H1 (cell line): ENCODE data around the gene RNF2. TPM values are rescaled to one million over a fixed set of nuclear protein-coding genes. Genes with fewer than 3 reads are reported as not detected.

Experiments used
- ATF2 ChIP-seq: IDR thresholded peaks from 2 replicates; pipeline ENCODE4 v1.6.1; 2012; ENCODE audit warnings: low read length, inconsistent platforms
- ATF3 ChIP-seq: IDR thresholded peaks from 2 replicates; pipeline ENCODE4 v1.6.1; 2011; ENCODE audit warnings: low read depth, mild to moderate bottlenecking, low read length; ENCODE audit not compliant: insufficient read depth
- KDM4A ChIP-seq: IDR thresholded peaks from one replicate; pipeline ENCODE4 v1.7.1; 2012; ENCODE audit warnings: low read depth, mild to moderate bottlenecking, moderate library complexity, low read length, inconsistent platforms; ENCODE audit not compliant: severe bottlenecking
- NRF1 ChIP-seq: IDR thresholded peaks from 2 replicates; pipeline ENCODE4 v1.6.1; 2011; ENCODE audit warnings: mild to moderate bottlenecking, low read depth, low read length, improper control_type of control experiment
- SAP30 ChIP-seq: fragments of 300-600 bp; sonication (generic); IDR thresholded peaks from 2 replicates; pipeline ENCODE4 v1.7.1; 2012; ENCODE audit warnings: low read length, moderate library complexity, mild to moderate bottlenecking, inconsistent platforms; ENCODE audit not compliant: insufficient read depth, insufficient replicate concordance
- SIRT6 ChIP-seq: IDR thresholded peaks from one replicate; pipeline ENCODE4 v1.7.1; 2012; ENCODE audit warnings: low read length, inconsistent platforms
- ZNF274 ChIP-seq: IDR thresholded peaks from 2 replicates; pipeline ENCODE4 v1.7.0; 2012; ENCODE audit warnings: low read length, borderline replicate concordance; ENCODE audit errors: extremely low read depth
- polyA plus RNA-seq, 7 experiments: library from polyadenylated mRNA; depleted of rRNA in 3 of 7; stranded (reverse) in 5 of 7; unstranded in 2 of 7; fragments of >200 nt in 5 of 7; fragments of 200-250 nt in 2 of 7; gene quantifications; 1 replicate in 5 of 7; 2 replicates in 1 of 7; 4 replicates in 1 of 7; pipeline versions ENCODE4 v1.2.1 to v1.2.3, GENCODE V29; 2011 to 2013; ENCODE audit warnings: missing spikeins in 2 of 7, mixed read lengths in 2 of 7
- total RNA-seq: library from RNA; stranded (reverse); fragmentation: NEBNext Ultra II Directional; extraction: Animal tissue kit (Norgen Biotek cat#: 25700); gene quantifications from 2 replicates; pipeline ENCODE4 v1.2.1, GENCODE V29; 2021

Gene RNF2
- total and polyA plus RNA-seq, 2 of the 8 experiments (the other 6 are each of a cell fraction or from before 2014, with no cell fraction given): 28.9 to 58.9 TPM

- TF ChIP-seq ATF2 (no peak), NRF1 (no peak), ATF3 (no peak), SIRT6 (no peak), ZNF274 (no peak), SAP30 (no peak), KDM4A (no peak)
- TF ChIP-seq, all 59 proteins: peak for 0
Observed at GRCh38 chr1:185087101-185087500, 41.7 kb downstream of the RNF2 start (continued).
